Right atrium auricular region (tissue), 2 donors: ENCODE measurements around the gene LSM6. TPM values are rescaled to one million over a fixed set of nuclear protein-coding genes. Genes with fewer than 3 reads are reported as not detected.

Source experiments
- DNase-seq: peaks from one replicate; pipeline ENCODE4 v3.0.0-alpha.2; 2019; ENCODE audit warnings: low spot score
- H3K27ac ChIP-seq, 2 donors: fragments of 200-600 bp; sonication (generic); 1 replicate in 1 of 2; 2 replicates in 1 of 2; pipeline ENCODE4 v1.5.1; 2016 to 2019
- H3K27me3 ChIP-seq, 2 donors: fragments of 200-600 bp; sonication (generic); one replicate each; pipeline versions ENCODE4 v1.5.1 to v1.6.0; 2017 to 2019
- H3K36me3 ChIP-seq: fragments of 200-600 bp; sonication (generic); one replicate; pipeline ENCODE4 v1.5.1; 2016
- H3K4me1 ChIP-seq, 2 donors: fragments of 200-600 bp; sonication (generic); one replicate each; pipeline versions ENCODE4 v1.5.1 to v1.6.0; 2017 to 2019
- H3K4me3 ChIP-seq, 2 donors: fragments of 200-600 bp; sonication (generic); 1 replicate in 1 of 2; 2 replicates in 1 of 2; pipeline ENCODE4 v1.5.1; 2017 to 2019; ENCODE audit warnings: mild to moderate bottlenecking in 1 of 2, moderate library complexity in 1 of 2
- H3K9me3 ChIP-seq, 2 donors: fragments of 200-600 bp; sonication (generic); one replicate each; pipeline ENCODE4 v1.5.1; 2019
- CTCF ChIP-seq, 2 donors: fragments of 200-600 bp; sonication (generic); IDR thresholded peaks; one replicate each; pipeline ENCODE4 v1.5.1; 2019; ENCODE audit warnings: antibody characterized with exemption in 2 of 2
- total RNA-seq, 2 donors: library from RNA; depleted of rRNA; stranded (reverse); fragments of >200 nt; gene quantifications; one replicate each; pipeline ENCODE4 v1.1.0, GENCODE V29; 2016

Gene LSM6
- 10 to 100 TPM; 15.0 TPM for total RNA-seq

GRCh38 chr4:146175541-146176453, at the start of gene LSM6:
Gene LSM6 (plus strand): TSS chr4:146175718. CDS start chr4:146182922, 7,204 bp downstream.
- H3K36me3 ChIP-seq, result no peaks in the 10 kb centered on the region
- no peaks in the 10 kb centered on the region for H3K9me3 ChIP-seq
- peak within 1 kb of the TSS; percentile 88 for H3K27ac ChIP-seq
- no peaks in the 10 kb centered on the region for H3K27me3 ChIP-seq
- TF ChIP-seq CTCF (IDR thresholded peaks at IDR 0.05), result peak in 1 of 2 donors; percentile 46
- H3K4me1 ChIP-seq, result peaks cover 0 to 40% of the 10 kb centered on the region in 2 donors
- peak; percentile 91 for DNase-seq
- peak within 1 kb of the TSS; percentile 77 to 83 for H3K4me3 ChIP-seq

- no peaks in the 10 kb centered on the region for H3K36me3 ChIP-seq
- TF ChIP-seq CTCF (IDR thresholded peaks at IDR 0.05), result no peak
- H3K4me1 ChIP-seq, result peaks cover 0 to 11% of the 10 kb centered on the region in 2 donors
- no peak overlapping the region for H3K4me3 ChIP-seq
- no peaks in the 10 kb centered on the region for H3K27me3 ChIP-seq
- DNase-seq, result no peak
- H3K9me3 ChIP-seq, result no peaks in the 10 kb centered on the region
- no peak overlapping the region for H3K27ac ChIP-seq
These were observed 43.1 kb upstream of the LSM6 start for GRCh38 chr4:146132445-146132844.

GRCh38 chr4:146134761-146135445, 40.6 kb upstream of the LSM6 start:
- H3K4me3 ChIP-seq, result no peak overlapping the region
- no peaks in the 10 kb centered on the region for H3K9me3 ChIP-seq
- TF ChIP-seq CTCF (IDR thresholded peaks at IDR 0.05), result no peak
- DNase-seq, result peak; percentile 72
- no peaks in the 10 kb centered on the region for H3K27me3 ChIP-seq
- no peaks in the 10 kb centered on the region for H3K36me3 ChIP-seq
- no peak overlapping the region for H3K27ac ChIP-seq
- H3K4me1 ChIP-seq, result peaks cover 0 to 11% of the 10 kb centered on the region in 2 donors

GRCh38 chr4:146135941-146136340, 39.6 kb upstream of the LSM6 start:
- Histone ChIP-seq H3K27me3 (no peaks in the 10 kb centered on the region), H3K9me3 (no peaks in the 10 kb centered on the region), H3K4me3 (no peak overlapping the region), H3K36me3 (no peaks in the 10 kb centered on the region), H3K27ac (no peak overlapping the region), H3K4me1 (peaks cover 0 to 11% of the 10 kb centered on the region in 2 donors)
- no peak for TF ChIP-seq CTCF (IDR thresholded peaks at IDR 0.05)
- DNase-seq, result no peak

GRCh38 chr4:146142768-146143167, 32.8 kb upstream of the LSM6 start:
- no peak for DNase-seq
- H3K27ac ChIP-seq, result no peak overlapping the region
- H3K27me3 ChIP-seq, result no peaks in the 10 kb centered on the region
- no peaks in the 10 kb centered on the region for H3K9me3 ChIP-seq
- no peaks in the 10 kb centered on the region for H3K4me1 ChIP-seq
- H3K36me3 ChIP-seq, result no peaks in the 10 kb centered on the region
- TF ChIP-seq CTCF (IDR thresholded peaks at IDR 0.05), result no peak
- no peak overlapping the region for H3K4me3 ChIP-seq
